HepG2 (cell line): Measurements from ENCODE around the gene TOPBP1. TPM values are rescaled to one million over a fixed set of nuclear protein-coding genes. Genes with fewer than 3 reads are reported as not detected.

Experiments
- ATAC-seq: fragments of 200-7000 bp; cut with Tn5 transposase; 3 replicates; pipeline ENCODE4 v1.9.1; 2020; ENCODE audit warnings: mild to moderate bottlenecking, moderate library complexity
- BruUV-seq: library from RNA; stranded (reverse); fragments of 400-500 nt; replicated peaks from 2 replicates; lab custom pipeline; 2021; lab: Mats Ljungman, UMichigan
- CTCF ChIA-PET: fragments of 300-600 bp; formaldehyde crosslinking; extraction: SDS; loops from one replicate; lab custom pipeline; 2021; ENCODE audit warnings: low total read pairs, inconsistent platforms, low intra/inter-chr PET ratio; lab: Yijun Ruan, JAX
- POLR2A ChIA-PET: fragments of 350-600 bp; sonication (Branson Sonifier 250); formaldehyde crosslinking; loops from one replicate; lab custom pipeline; 2020; ENCODE audit warnings: antibody characterized with exemption, inconsistent platforms; lab: Yijun Ruan, JAX
- DNase-seq: peaks from one replicate; pipeline ENCODE4 v3.0.0-alpha.2; 2015; ENCODE audit warnings: low spot score
- FAIRE-seq: peaks from 3 replicates; lab custom pipeline; 2011; peaks lifted over from hg19 to GRCh38; lab: Jason Lieb, UNC
- H2AFZ ChIP-seq: one replicate; pipeline ENCODE4 v1.6.1; 2011; ENCODE audit warnings: low read length, inconsistent platforms
- H3K27ac ChIP-seq: fragments of 300-600 bp; 3 replicates; pipeline ENCODE4 v1.8.0; 2011; ENCODE audit warnings: mixed run types, mild to moderate bottlenecking, mixed read lengths, low read length, inconsistent platforms; ENCODE audit not compliant: insufficient read depth; ENCODE audit errors: extremely low read length
- H3K27me3 ChIP-seq, 2 experiments: fragments of 200-600 bp in 1 of 2; 2 replicates in 1 of 2; 3 replicates in 1 of 2; pipeline versions ENCODE4 v1.6.0 to v1.8.0; 2011; ENCODE audit warnings: low read length in 2 of 2, mild to moderate bottlenecking in 2 of 2, moderate library complexity in 2 of 2, inconsistent platforms in 1 of 2; ENCODE audit not compliant: insufficient read depth in 2 of 2, control insufficient read depth in 1 of 2
- H3K36me3 ChIP-seq, 2 experiments: fragments of 200-600 bp in 1 of 2; replicated peaks in 1 of 2; 2 replicates in 1 of 2; 3 replicates in 1 of 2; pipeline versions ENCODE4 v1.5.1 to v1.8.0; 2011; ENCODE audit warnings: low read length in 2 of 2, inconsistent platforms in 1 of 2; ENCODE audit not compliant: insufficient read depth in 2 of 2, control insufficient read depth in 1 of 2
- H3K4me1 ChIP-seq: 2 replicates; pipeline ENCODE4 v1.5.1; 2012; ENCODE audit warnings: low read length, inconsistent platforms; ENCODE audit not compliant: insufficient read depth
- H3K4me2 ChIP-seq: 2 replicates; pipeline ENCODE4 v1.6.0; 2011; ENCODE audit warnings: low read depth, low read length, inconsistent platforms
- H3K4me3 ChIP-seq, 3 experiments: fragments of 200-600 bp in 1 of 3; sonication (generic), shearing (Covaris generic) in 1 of 3; replicated peaks in 1 of 3; 2 replicates each; pipeline ENCODE4 v1.5.1; 2011 to 2016; ENCODE audit warnings: low read length in 3 of 3, inconsistent platforms in 2 of 3, low read depth in 2 of 3, mild to moderate bottlenecking in 2 of 3, control low read depth in 1 of 3, mixed read lengths in 1 of 3; ENCODE audit not compliant: insufficient read depth in 1 of 3
- H3K79me2 ChIP-seq: one replicate; pipeline ENCODE4 v1.6.1; 2011; ENCODE audit warnings: low read length, inconsistent platforms; ENCODE audit not compliant: insufficient read depth
- H3K9ac ChIP-seq: 2 replicates; pipeline ENCODE4 v1.6.0; 2011; ENCODE audit warnings: mild to moderate bottlenecking, low read depth, low read length, inconsistent platforms; ENCODE audit not compliant: insufficient read depth
- H3K9me3 ChIP-seq: 2 replicates; pipeline ENCODE4 v1.5.1; 2012; ENCODE audit warnings: mild to moderate bottlenecking, low read length
- H4K20me1 ChIP-seq: 2 replicates; pipeline ENCODE4 v1.6.0; 2011; ENCODE audit warnings: inconsistent platforms, mild to moderate bottlenecking, low read length, moderate library complexity; ENCODE audit not compliant: insufficient read depth
- AHDC1 ChIP-seq: sonication (generic); formaldehyde crosslinking; IDR thresholded peaks from 2 replicates; pipeline ENCODE4 v1.5.1; 2020; ENCODE audit warnings: mild to moderate bottlenecking, missing genetic modification reagents, borderline replicate concordance
- ESRRA ChIP-seq: sonication (generic); formaldehyde crosslinking; IDR thresholded peaks from 2 replicates; pipeline ENCODE4 v1.5.1; 2020; ENCODE audit warnings: mild to moderate bottlenecking, low read depth, missing genetic modification reagents
- GATAD2A ChIP-seq: IDR thresholded peaks from 2 replicates; pipeline ENCODE4 v1.6.1; 2016
- GRHL1 ChIP-seq: sonication (generic); formaldehyde crosslinking; conservative IDR thresholded peaks from 2 replicates; pipeline ENCODE4 v1.8.0; 2022; ENCODE audit warnings: missing genetic modification reagents
- HNF4A ChIP-seq: sonication (generic); formaldehyde crosslinking; IDR thresholded peaks from 2 replicates; pipeline ENCODE4 v1.4.0; 2020; ENCODE audit warnings: missing genetic modification reagents
- HNF4G ChIP-seq, 2 experiments: sonication (generic) in 1 of 2; formaldehyde crosslinking in 1 of 2; IDR thresholded peaks; 2 replicates each; pipeline versions ENCODE4 v1.4.0 to v1.6.1; 2011 to 2020; ENCODE audit warnings: borderline replicate concordance in 2 of 2, low read depth in 2 of 2, mild to moderate bottlenecking in 2 of 2, low read length in 1 of 2, missing genetic modification reagents in 1 of 2, moderate library complexity in 1 of 2
- NCOR1 ChIP-seq: fragments of 200-600 bp; sonication (generic); IDR thresholded peaks from 2 replicates; pipeline ENCODE4 v1.7.0; 2017; ENCODE audit warnings: antibody characterized with exemption, low read length, borderline replicate concordance
- PAXIP1 ChIP-seq: sonication (generic); formaldehyde crosslinking; conservative IDR thresholded peaks from 2 replicates; pipeline ENCODE4 v1.4.0; 2020; ENCODE audit warnings: mild to moderate bottlenecking, missing genetic modification reagents, moderate library complexity
- ZNF335 ChIP-seq: sonication (generic); formaldehyde crosslinking; IDR thresholded peaks from 2 replicates; pipeline ENCODE4 v1.4.0; 2020; ENCODE audit warnings: missing genetic modification reagents
- ZNF362 ChIP-seq: sonication (generic); formaldehyde crosslinking; IDR thresholded peaks from 2 replicates; pipeline ENCODE4 v1.4.0; 2020; ENCODE audit warnings: missing genetic modification reagents, mild to moderate bottlenecking, borderline replicate concordance
- WGBS: methylation state at CpG from one replicate; pipeline ENCODE4 v1.1.6; 2017; ENCODE audit warnings: low lambda C conversion rate; 5-methylcytosine and 5-hydroxymethylcytosine counted together
- in situ Hi-C: cut with HindIII; loops from 2 replicates; pipeline ENCODE4 v1.10.0; 2017; ENCODE audit warnings: low pct_unique_long_range_greater_than_20kb; ENCODE audit not compliant: extremely low pct_ligation_motif_present
- intact Hi-C: fragments of 100-400 bp; cut with micrococcal nuclease; formaldehyde crosslinking; loops from one replicate; pipeline ENCODE4 v1.10.0; 2022; ENCODE audit not compliant: unreplicated experiment
- polyA plus RNA-seq, 8 experiments: library from polyadenylated mRNA; depleted of rRNA in 3 of 8; stranded (reverse) in 7 of 8; unstranded in 1 of 8; fragments of >200 nt; fragmentation: Illumina TruSeq in 4 of 8; extraction: Trizol in 4 of 8; gene quantifications; 2 replicates each; pipeline versions ENCODE4 v1.2.1 to v1.2.3, GENCODE V29; 2011 to 2016; ENCODE audit warnings: low read depth in 4 of 8, missing spikeins in 1 of 8, mixed read lengths in 1 of 8; ENCODE audit not compliant: insufficient read depth in 1 of 8
- total RNA-seq, 5 experiments: library from RNA; depleted of rRNA; stranded (reverse); fragments of >200 nt; fragmentation: Illumina TruSeq; extraction: Trizol; gene quantifications; 2 replicates each; pipeline ENCODE4 v1.2.3, GENCODE V29; 2016; ENCODE audit warnings: low read depth in 1 of 5

TOPBP1 gene
- total and polyA plus RNA-seq, 2 of the 13 experiments (the other 11 are each of a cell fraction or from before 2014, with no cell fraction given), result 24.3 to 42.9 TPM

GRCh38 chr3:133606342-133606741 is 55.4 kb downstream of the TOPBP1 start:
- Histone ChIP-seq H3K79me2 (no peaks in the 10 kb centered on the region), H3K4me2 (peak overlapping the region; percentile 52), H3K4me3 (no peak overlapping the region), H3K9ac (no peak overlapping the region), H3K4me1 (peaks cover 17% of the 10 kb centered on the region), H3K27me3 (no peaks in the 10 kb centered on the region), H3K9me3 (no peaks in the 10 kb centered on the region), H3K27ac (peak overlapping the region; percentile 37), H4K20me1 (no peaks in the 10 kb centered on the region), H3K36me3 (peaks cover 0 to 30% of the 10 kb centered on the region in 2 experiments; a peak in 3 of 5 replicates), H2AFZ (no peak overlapping the region)
- ChIA-PET CTCF (no interaction called here), POLR2A (interaction anchor here (0.7 to 1.5 kb wide), 6 partner anchors 10 to 140 kb away, joined by 3 to 11 read pairs (median 4); partner anchors contain the start of genes CDV3 and TF)
- in situ Hi-C loops, result no loop called here
- ATAC-seq (no peak), DNase-seq (peak; percentile 38), FAIRE-seq (no peak)
- 83% methylated on average over 1 of the region's 1 CpG for WGBS
- intact Hi-C loops, result no loop called here
- BruUV-seq, result no TSS peak
- peak; percentile 15; the same call in 1 of the 2 replicates for TF ChIP-seq HNF4G (IDR thresholded peaks at IDR 0.05; ENCODE audit: borderline replicate concordance, low read depth, low read length)
- TF ChIP-seq HNF4G (CRISPR knock-in tag; IDR thresholded peaks at IDR 0.05; ENCODE audit: borderline replicate concordance, low read depth), result no peak
- TF ChIP-seq HNF4A (CRISPR knock-in tag), result peak; percentile 52
- TF ChIP-seq AHDC1, result peak; percentile 31; the same call in 1 of the 2 replicates
- TF ChIP-seq GATAD2A (CRISPR knock-in tag), result 0 out of 2 replicates have a peak, but pooled peaks have one; percentile 25
- TF ChIP-seq ZNF335 (CRISPR knock-in tag), result no peak
- TF ChIP-seq NCOR1, result peak; percentile 43; the same call in 1 of the 2 replicates
- TF ChIP-seq PAXIP1 (CRISPR knock-in tag), result peak; percentile 42
- 0 out of 2 replicates have a peak, but pooled peaks have one; percentile 51 for TF ChIP-seq ESRRA (CRISPR knock-in tag)
- TF ChIP-seq ZNF362 (CRISPR knock-in tag), result peak; percentile 75
- no peak for TF ChIP-seq GRHL1 (CRISPR knock-in tag)
